SK-N-SH (cell line): ENCODE data around the gene CYP2B6.

Experiments used
- CHD2 ChIP-seq: fragments of 150-350 bp; IDR thresholded peaks from 2 replicates; pipeline ENCODE4 v1.6.1; 2018; ENCODE audit warnings: low read length; ENCODE audit not compliant: partially characterized antibody
- CTCF ChIP-seq: fragments of 200-600 bp; sonication (generic); IDR thresholded peaks from 2 replicates; pipeline ENCODE4 v1.6.1; 2017; ENCODE audit warnings: antibody characterized with exemption, mild to moderate bottlenecking, moderate library complexity
- EP300 ChIP-seq, 2 experiments: IDR thresholded peaks; 2 replicates each; pipeline versions ENCODE4 v1.4.0 to v1.6.1; 2012; ENCODE audit warnings: borderline replicate concordance in 1 of 2, low read depth in 1 of 2, low read length in 1 of 2
- EZH2phosphoT487 ChIP-seq: fragments of 200-600 bp; sonication (generic); IDR thresholded peaks from 2 replicates; pipeline ENCODE4 v1.6.1; 2017; ENCODE audit warnings: low read depth, mixed run types, mild to moderate bottlenecking, antibody characterized with exemption, moderate library complexity, borderline replicate concordance
- FOXJ3 ChIP-seq: sonication (generic); formaldehyde crosslinking; IDR thresholded peaks from 2 replicates; pipeline ENCODE4 v1.5.1; 2020; ENCODE audit warnings: mild to moderate bottlenecking, missing genetic modification reagents
- FOXM1 ChIP-seq: IDR thresholded peaks from 2 replicates; pipeline ENCODE4 v1.4.0; 2012; ENCODE audit warnings: low read depth, mild to moderate bottlenecking
- JUND ChIP-seq: IDR thresholded peaks from 2 replicates; pipeline ENCODE4 v1.4.0; 2012
- MXI1 ChIP-seq: IDR thresholded peaks from 2 replicates; pipeline ENCODE4 v1.6.1; 2012; ENCODE audit warnings: mild to moderate bottlenecking, low read depth, low read length, improper control_type of control experiment
- POLR2AphosphoS5 ChIP-seq: IDR thresholded peaks from 2 replicates; pipeline ENCODE4 v1.6.1; 2012; ENCODE audit warnings: low read depth, low read length
- SIN3A ChIP-seq: IDR thresholded peaks from 2 replicates; pipeline ENCODE4 v1.6.1; 2012; ENCODE audit warnings: low read depth, mild to moderate bottlenecking, low read length, moderate library complexity, borderline replicate concordance
- TAF1 ChIP-seq: IDR thresholded peaks from 2 replicates; pipeline ENCODE4 v1.6.1; 2012; ENCODE audit warnings: low read depth, mild to moderate bottlenecking, low read length, moderate library complexity, borderline replicate concordance
- TF ChIP-seq, protein P1 (sequence below): IDR thresholded peaks from 2 replicates; pipeline ENCODE4 v1.4.0; 2012; ENCODE audit warnings: low read depth
- TF ChIP-seq, protein P2 (sequence below): fragments of 150-350 bp; IDR thresholded peaks from 2 replicates; pipeline ENCODE4 v1.6.1; 2016; ENCODE audit warnings: mild to moderate bottlenecking, low read depth, low read length
- TF ChIP-seq, protein P3 (sequence below): fragments of 150-350 bp; IDR thresholded peaks from 2 replicates; pipeline ENCODE4 v1.6.1; 2017; ENCODE audit warnings: antibody characterized with exemption, low read length, low read depth, borderline replicate concordance

DNA sequence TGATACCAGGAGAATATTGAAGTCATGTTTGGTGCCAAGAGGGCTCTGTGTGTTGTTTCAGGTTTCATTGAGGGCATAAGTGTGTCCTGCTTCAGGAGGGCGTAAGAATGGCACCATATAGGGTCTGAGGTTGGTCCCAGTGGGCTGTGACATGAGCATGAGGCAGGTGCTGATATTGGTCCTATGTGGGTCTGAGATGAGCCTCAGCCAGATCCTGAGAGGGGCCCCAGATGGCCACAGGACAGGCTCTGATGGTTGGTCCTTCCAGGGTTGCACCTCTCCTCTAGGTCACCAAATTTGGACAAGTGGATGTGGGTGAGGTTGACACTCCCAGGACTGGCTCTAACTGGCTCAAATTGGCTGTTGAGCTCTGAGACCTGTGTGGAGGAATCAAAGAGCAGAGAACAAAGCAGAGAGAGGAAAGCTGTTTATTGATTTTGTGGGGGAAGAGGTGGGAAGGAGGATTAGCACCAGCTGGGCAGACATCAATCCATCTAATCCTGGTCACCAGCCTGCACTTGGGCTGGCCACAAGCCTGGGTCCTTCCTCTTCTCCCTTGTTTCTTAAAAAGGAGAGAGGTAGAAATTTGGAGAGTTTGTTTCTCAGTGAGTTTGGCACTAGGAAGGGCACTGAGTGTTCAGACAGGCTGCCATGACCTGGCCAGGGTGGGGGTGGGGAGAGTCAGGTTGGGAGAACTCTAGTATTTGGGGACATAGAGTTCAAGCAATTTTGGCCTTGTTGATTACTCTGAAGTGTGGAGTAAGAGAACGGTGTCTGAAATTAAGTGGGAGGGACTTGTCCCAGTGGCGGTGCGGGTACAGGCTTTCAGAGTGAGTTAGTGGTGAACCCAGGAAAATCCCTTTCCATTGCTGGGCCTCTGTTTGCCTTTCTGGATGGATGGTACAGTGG is 38.7 kb downstream of the CYP2B6 start:
- no peak for TF ChIP-seq CTCF
- no peak for TF ChIP-seq EP300 (IDR thresholded peaks at IDR 0.05; ENCODE audit: borderline replicate concordance in 1 of 2, low read depth in 1 of 2, low read length in 1 of 2)
- TF ChIP-seq, protein P1, sequence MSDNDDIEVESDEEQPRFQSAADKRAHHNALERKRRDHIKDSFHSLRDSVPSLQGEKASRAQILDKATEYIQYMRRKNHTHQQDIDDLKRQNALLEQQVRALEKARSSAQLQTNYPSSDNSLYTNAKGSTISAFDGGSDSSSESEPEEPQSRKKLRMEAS = no peak
- TF ChIP-seq CHD2 = no peak
- no peak for TF ChIP-seq TAF1
- TF ChIP-seq SIN3A = no peak
- TF ChIP-seq FOXM1 = no peak
- TF ChIP-seq MXI1 = no peak
- no peak for TF ChIP-seq EZH2phosphoT487
- no peak for TF ChIP-seq FOXJ3 (CRISPR knock-in tag)
- TF ChIP-seq JUND = no peak
- no peak for TF ChIP-seq POLR2AphosphoS5
- TF ChIP-seq, protein P2, sequence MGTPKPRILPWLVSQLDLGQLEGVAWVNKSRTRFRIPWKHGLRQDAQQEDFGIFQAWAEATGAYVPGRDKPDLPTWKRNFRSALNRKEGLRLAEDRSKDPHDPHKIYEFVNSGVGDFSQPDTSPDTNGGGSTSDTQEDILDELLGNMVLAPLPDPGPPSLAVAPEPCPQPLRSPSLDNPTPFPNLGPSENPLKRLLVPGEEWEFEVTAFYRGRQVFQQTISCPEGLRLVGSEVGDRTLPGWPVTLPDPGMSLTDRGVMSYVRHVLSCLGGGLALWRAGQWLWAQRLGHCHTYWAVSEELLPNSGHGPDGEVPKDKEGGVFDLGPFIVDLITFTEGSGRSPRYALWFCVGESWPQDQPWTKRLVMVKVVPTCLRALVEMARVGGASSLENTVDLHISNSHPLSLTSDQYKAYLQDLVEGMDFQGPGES = no peak
- TF ChIP-seq, protein P3, sequence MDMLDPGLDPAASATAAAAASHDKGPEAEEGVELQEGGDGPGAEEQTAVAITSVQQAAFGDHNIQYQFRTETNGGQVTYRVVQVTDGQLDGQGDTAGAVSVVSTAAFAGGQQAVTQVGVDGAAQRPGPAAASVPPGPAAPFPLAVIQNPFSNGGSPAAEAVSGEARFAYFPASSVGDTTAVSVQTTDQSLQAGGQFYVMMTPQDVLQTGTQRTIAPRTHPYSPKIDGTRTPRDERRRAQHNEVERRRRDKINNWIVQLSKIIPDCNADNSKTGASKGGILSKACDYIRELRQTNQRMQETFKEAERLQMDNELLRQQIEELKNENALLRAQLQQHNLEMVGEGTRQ = no peak
